K562 (cell line): ENCODE measurements around the gene CCDC85C. TPM values are rescaled to one million over a fixed set of nuclear protein-coding genes. Genes with fewer than 3 reads are reported as not detected.

Experiments used
- ATAC-seq: fragments of 200-7000 bp; cut with Tn5 transposase; 3 replicates; pipeline ENCODE4 v1.9.1; 2020; ENCODE audit warnings: moderate library complexity
- BruUV-seq: library from RNA; stranded (reverse); fragments of 400-500 nt; replicated peaks from 2 replicates; lab custom pipeline; 2021; lab: Mats Ljungman, UMichigan
- CTCF ChIA-PET: fragments of 300-600 bp; formaldehyde crosslinking; extraction: SDS; loops from one replicate; lab custom pipeline; 2021; ENCODE audit warnings: low intra/inter-chr PET ratio; lab: Yijun Ruan, JAX
- POLR2A ChIA-PET: fragments of 300-600, 350-650 bp; sonication (Branson Sonifier 250); formaldehyde crosslinking; extraction: SDS; loops from one replicate; lab custom pipeline; 2021; ENCODE audit warnings: antibody characterized with exemption, inconsistent platforms; lab: Yijun Ruan, JAX
- DNase-seq, 4 experiments: peaks; one replicate each; pipeline versions ENCODE4 v3.0.0 to v3.0.0-alpha.2; 2011 to 2018; ENCODE audit warnings: low spot score in 3 of 4, mixed read lengths in 3 of 4; ENCODE audit errors: extremely low read depth in 1 of 4
- FAIRE-seq: peaks from 2 replicates; lab custom pipeline; 2011; peaks lifted over from hg19 to GRCh38; lab: Jason Lieb, UNC
- H2AFZ ChIP-seq: 2 replicates; pipeline ENCODE4 v1.6.0; 2011; ENCODE audit warnings: low read depth, low read length, control low read depth, inconsistent platforms
- H3K27ac ChIP-seq: fragments of 200-600 bp; 3 replicates; pipeline ENCODE4 v1.8.0; 2011; ENCODE audit warnings: low read depth, mild to moderate bottlenecking, control low read depth, inconsistent platforms, low read length, moderate library complexity, mixed read lengths; ENCODE audit errors: extremely low read depth
- H3K27me3 ChIP-seq, 2 experiments: fragments of 300-600 bp in 1 of 2; 2 replicates in 1 of 2; 3 replicates in 1 of 2; pipeline versions ENCODE4 v1.6.0 to v1.8.0; 2011; ENCODE audit warnings: inconsistent platforms in 2 of 2, low read length in 2 of 2, mild to moderate bottlenecking in 1 of 2, mixed read lengths in 1 of 2, moderate library complexity in 1 of 2; ENCODE audit not compliant: control insufficient read depth in 2 of 2, insufficient read depth in 2 of 2
- H3K36me3 ChIP-seq: fragments of 300-600 bp; 3 replicates; pipeline ENCODE4 v1.8.0; 2011; ENCODE audit warnings: mild to moderate bottlenecking, low read length, inconsistent platforms; ENCODE audit not compliant: control insufficient read depth, insufficient read depth
- H3K4me1 ChIP-seq, 2 experiments: fragments of 200-600 bp in 1 of 2; replicated peaks in 1 of 2; 2 replicates in 1 of 2; 3 replicates in 1 of 2; pipeline versions ENCODE4 v1.5.1 to v1.8.0; 2011; ENCODE audit warnings: inconsistent platforms in 2 of 2, low read length in 2 of 2, mild to moderate bottlenecking in 1 of 2, mixed read lengths in 1 of 2, moderate library complexity in 1 of 2; ENCODE audit not compliant: control insufficient read depth in 2 of 2, insufficient read depth in 2 of 2
- H3K4me2 ChIP-seq: 2 replicates; pipeline ENCODE4 v1.6.1; 2011; ENCODE audit warnings: low read length, control low read depth, inconsistent platforms, mixed read lengths; ENCODE audit not compliant: insufficient read depth
- H3K4me3 ChIP-seq: fragments of 200-600 bp; sonication (generic), shearing (Covaris generic); 2 replicates; pipeline ENCODE4 v1.5.1; 2016; ENCODE audit warnings: control low read depth, inconsistent platforms
- H3K79me2 ChIP-seq: fragments of 200-600 bp; 3 replicates; pipeline ENCODE4 v1.8.0; 2011; ENCODE audit warnings: low read length, inconsistent platforms; ENCODE audit not compliant: control insufficient read depth, insufficient read depth
- H3K9ac ChIP-seq, 2 experiments: 2 replicates each; pipeline versions ENCODE4 v1.6.0 to v1.6.1; 2011; ENCODE audit warnings: low read depth in 2 of 2, low read length in 2 of 2, control low read depth in 1 of 2, inconsistent platforms in 1 of 2, mild to moderate bottlenecking in 1 of 2, mixed read lengths in 1 of 2; ENCODE audit not compliant: insufficient read depth in 1 of 2
- H3K9me1 ChIP-seq: one replicate; pipeline ENCODE4 v1.6.0; 2011; ENCODE audit warnings: inconsistent platforms, mild to moderate bottlenecking, low read length, moderate library complexity; ENCODE audit not compliant: control insufficient read depth, insufficient read depth
- H3K9me3 ChIP-seq: replicated peaks from 2 replicates; pipeline ENCODE4 v1.5.1; 2011; ENCODE audit warnings: low read depth, low read length, inconsistent platforms; ENCODE audit not compliant: control insufficient read depth, insufficient read depth
- H4K20me1 ChIP-seq: replicated peaks from 2 replicates; pipeline ENCODE4 v1.6.1; 2011; ENCODE audit warnings: low read length, inconsistent platforms, mixed read lengths; ENCODE audit not compliant: control insufficient read depth, insufficient read depth
- BACH1 ChIP-seq: fragments of 200-800 bp; sonication (Bioruptor generic); IDR thresholded peaks from 2 replicates; pipeline ENCODE4 v1.6.1; 2016; ENCODE audit warnings: missing genetic modification characterization, missing compliant biosample characterization
- CBX1 ChIP-seq: sonication (generic); IDR thresholded peaks from 2 replicates; pipeline ENCODE4 v1.6.1; 2016; ENCODE audit warnings: antibody characterized with exemption, low read depth, mild to moderate bottlenecking
- MAFF ChIP-seq: IDR thresholded peaks from 2 replicates; pipeline ENCODE4 v1.6.1; 2012; ENCODE audit warnings: low read length, improper control_type of control experiment
- SOX6 ChIP-seq: fragments of 450-650 bp; IDR thresholded peaks from 2 replicates; pipeline ENCODE4 v1.6.1; 2014; ENCODE audit warnings: mild to moderate bottlenecking
- TFAM ChIP-seq: fragments of 250-450 bp; sonication (Bioruptor Pico); conservative IDR thresholded peaks from 2 replicates; pipeline ENCODE4 v1.5.0; 2021; ENCODE audit warnings: mild to moderate bottlenecking, moderate library complexity
- U2AF1 ChIP-seq: fragments of 200-400 bp; formaldehyde crosslinking; optimal IDR thresholded peaks from 2 replicates; pipeline ENCODE3; 2017; ENCODE audit warnings: mild to moderate bottlenecking, low read depth, low read length, moderate library complexity
- WGBS: fragments of 100-300 bp; shearing (Covaris generic); methylation state at CpG from one replicate; pipeline ENCODE4 v1.1.6; 2016; ENCODE audit warnings: low coverage, mixed read lengths; ENCODE audit not compliant: insufficient coverage; ENCODE audit errors: missing lambda C conversion rate; 5-methylcytosine and 5-hydroxymethylcytosine counted together
- in situ Hi-C: fragments of 300-500 bp; cut with MboI; formaldehyde crosslinking; loops from 4 replicates; pipeline ENCODE4 v1.15.0; 2018; ENCODE audit warnings: inconsistent platforms, mixed read lengths
- intact Hi-C: fragments of 100-400 bp; cut with micrococcal nuclease; formaldehyde crosslinking; loops from 2 replicates; pipeline ENCODE4 v1.14.2; 2022
- polyA plus RNA-seq, 8 experiments: library from polyadenylated mRNA; depleted of rRNA in 4 of 8; stranded (reverse) in 5 of 8; unstranded in 3 of 8; fragments of >200 nt; fragmentation: Nextera tagmentation in 2 of 8; fragmentation: Illumina TruSeq in 1 of 8; extraction: Ambion mirVana in 2 of 8; extraction: Trizol in 1 of 8; gene quantifications; 2 replicates each; pipeline versions ENCODE4 v1.2.1 to v1.2.3, GENCODE V29; 2011 to 2014; ENCODE audit warnings: inconsistent platforms in 1 of 8, missing spikeins in 1 of 8
- total RNA-seq, 7 experiments: library from RNA; depleted of rRNA in 6 of 7; stranded (reverse); fragments of >200 nt in 6 of 7; fragmentation: Illumina TruSeq in 2 of 7; extraction: Trizol in 2 of 7; gene quantifications; 2 replicates each; pipeline versions ENCODE4 v1.2.1 to v1.2.3, GENCODE V29; 2011 to 2021; ENCODE audit warnings: low replicate concordance in 1 of 7

CCDC85C gene
- total and polyA plus RNA-seq, 9 of the 15 experiments (the other 6 are each of a cell fraction or from before 2014, with no cell fraction given) = 0.18 to 22.0 (median 6.3) TPM

- TF ChIP-seq SOX6 (no peak), BACH1 (no peak), MAFF (no peak), CBX1 (no peak)
Measured at GRCh38 chr14:99621948-99622347, 17.9 kb upstream of the CCDC85C start (continued).

GRCh38 chr14:99619835-99620834 is 16.1 kb upstream of the CCDC85C start:
- H3K79me2 ChIP-seq = no peaks in the 10 kb centered on the region
- no peaks in the 10 kb centered on the region for H3K9me1 ChIP-seq
- H3K4me1 ChIP-seq = peaks cover 0 to 3% of the 10 kb centered on the region in 2 experiments; a peak in 2 of 5 replicates
- H3K4me2 ChIP-seq = no peak overlapping the region
- no peaks in the 10 kb centered on the region for H3K36me3 ChIP-seq
- peaks cover 3 to 49% of the 10 kb centered on the region in 2 experiments; a peak in 2 of 5 replicates for H3K27me3 ChIP-seq
- no TSS peak for BruUV-seq
- no peak overlapping the region for H3K4me3 ChIP-seq
- no peaks in the 10 kb centered on the region for H4K20me1 ChIP-seq
- no peak overlapping the region for H3K27ac ChIP-seq
- DNase-seq = no peak
- in situ Hi-C loops = no loop called here
- no peak for ATAC-seq
- no peaks in the 10 kb centered on the region for H3K9me3 ChIP-seq
- H2AFZ ChIP-seq = no peak overlapping the region
- 9% methylated on average over 10 of the region's 13 CpGs for WGBS
- intact Hi-C loops = loop anchor here (10.0 kb wide), 1 partner anchor 235 kb away; no protein-coding TSS in a partner anchor
- FAIRE-seq = no peak
- no peak overlapping the region for H3K9ac ChIP-seq
- CTCF ChIA-PET = no interaction called here
- POLR2A ChIA-PET = interaction anchor here (1.7 kb wide), 1 partner anchor 8 kb away, joined by 5 read pairs; no protein-coding TSS in a partner anchor
- TF ChIP-seq U2AF1 (no peak), TFAM (no peak)
